SU-DHL-6 (cell line): ENCODE measurements around the gene GTF2F2.

Experiments used
- EZH2phosphoT487 ChIP-seq: fragments of 200-600 bp; sonication (generic), shearing (Covaris generic); conservative IDR thresholded peaks from 2 replicates; pipeline ENCODE4 v1.6.1; 2018; ENCODE audit warnings: mild to moderate bottlenecking, antibody characterized with exemption, low read length, moderate library complexity, mixed read lengths
- TF ChIP-seq, protein P1 (sequence below): fragments of 200-600 bp; sonication (generic); IDR thresholded peaks from one replicate; pipeline ENCODE4 v1.5.1; 2017; ENCODE audit warnings: antibody characterized with exemption, mild to moderate bottlenecking, low read length, moderate library complexity; ENCODE audit not compliant: insufficient read depth, poor library complexity, severe bottlenecking

DNA sequence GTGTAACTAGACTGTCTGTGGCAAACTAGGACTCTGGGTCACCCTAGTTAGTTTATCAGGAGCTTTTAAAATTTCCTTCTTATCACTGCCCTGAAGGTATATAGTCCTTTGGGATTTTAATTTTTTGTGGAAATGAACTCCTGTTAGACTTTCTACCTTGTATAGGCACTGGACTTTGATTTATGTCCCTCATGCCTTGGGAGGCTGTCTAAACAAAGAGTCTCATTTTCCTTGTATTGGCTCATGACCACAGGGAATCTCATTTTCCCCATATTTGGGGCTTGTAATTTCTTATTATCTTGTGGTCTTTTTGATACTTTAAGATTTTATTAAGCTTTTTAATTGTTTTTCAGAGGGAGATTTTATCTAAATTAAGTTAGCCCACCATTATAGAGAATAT, 59.1 kb downstream of the GTF2F2 start:
- TF ChIP-seq, protein P1, sequence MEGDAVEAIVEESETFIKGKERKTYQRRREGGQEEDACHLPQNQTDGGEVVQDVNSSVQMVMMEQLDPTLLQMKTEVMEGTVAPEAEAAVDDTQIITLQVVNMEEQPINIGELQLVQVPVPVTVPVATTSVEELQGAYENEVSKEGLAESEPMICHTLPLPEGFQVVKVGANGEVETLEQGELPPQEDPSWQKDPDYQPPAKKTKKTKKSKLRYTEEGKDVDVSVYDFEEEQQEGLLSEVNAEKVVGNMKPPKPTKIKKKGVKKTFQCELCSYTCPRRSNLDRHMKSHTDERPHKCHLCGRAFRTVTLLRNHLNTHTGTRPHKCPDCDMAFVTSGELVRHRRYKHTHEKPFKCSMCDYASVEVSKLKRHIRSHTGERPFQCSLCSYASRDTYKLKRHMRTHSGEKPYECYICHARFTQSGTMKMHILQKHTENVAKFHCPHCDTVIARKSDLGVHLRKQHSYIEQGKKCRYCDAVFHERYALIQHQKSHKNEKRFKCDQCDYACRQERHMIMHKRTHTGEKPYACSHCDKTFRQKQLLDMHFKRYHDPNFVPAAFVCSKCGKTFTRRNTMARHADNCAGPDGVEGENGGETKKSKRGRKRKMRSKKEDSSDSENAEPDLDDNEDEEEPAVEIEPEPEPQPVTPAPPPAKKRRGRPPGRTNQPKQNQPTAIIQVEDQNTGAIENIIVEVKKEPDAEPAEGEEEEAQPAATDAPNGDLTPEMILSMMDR = no peak
- no peak for TF ChIP-seq EZH2phosphoT487
